ENCODE measurements around the gene GPHN. TPM values are rescaled to one million over a fixed set of nuclear protein-coding genes. Genes with fewer than 3 reads are reported as not detected.

GPHN gene
- total and polyA plus RNA-seq, 2 of the 8 experiments (the other 6 are each of a cell fraction or from before 2014, with no cell fraction given), result 6.0 to 16.0 TPM

- no peak overlapping the region for H3K56ac ChIP-seq (replicated peaks; ENCODE audit: insufficient read length, low read depth, low read length)
- no peak for FAIRE-seq
- no peaks in the 10 kb centered on the region for H3K23me2 ChIP-seq (ENCODE audit: low read depth, low read length)
- no peak overlapping the region for H2AK5ac ChIP-seq (ENCODE audit: low read depth, low read length)
- no peak overlapping the region for H3K9ac ChIP-seq (replicated peaks in 1 of 4; ENCODE audit: extremely low read depth in 1 of 4, low read depth in 3 of 4, low read length in 3 of 4)
- no peak overlapping the region for H3K4ac ChIP-seq (replicated peaks; ENCODE audit: insufficient read length, low read depth, low read length)
- TF ChIP-seq CBX8 (IDR thresholded peaks at IDR 0.05; ENCODE audit: borderline replicate concordance, low read depth, low read length) (no peak), E2F6 (IDR thresholded peaks at IDR 0.05) (no peak), SP2 (IDR thresholded peaks at IDR 0.05; ENCODE audit: low read length) (no peak), RBBP5 (IDR thresholded peaks at IDR 0.05; ENCODE audit: borderline replicate concordance, low read depth, low read length) (no peak), POLR2AphosphoS5 (IDR thresholded peaks at IDR 0.05; ENCODE audit: low read depth, low read length) (no peak), SIN3A (conservative IDR thresholded peaks at IDR 0.05 in 1 of 2, IDR thresholded peaks at IDR 0.05 in 1 of 2; ENCODE audit: low read depth in 1 of 2, low read length in 2 of 2) (no peak), PHF8 (conservative IDR thresholded peaks at IDR 0.05; ENCODE audit: low read depth, low read length) (no peak), TAF7 (optimal IDR thresholded peaks at IDR 0.05; ENCODE audit: borderline replicate concordance, low read depth, low read length) (no peak), TCF12 (IDR thresholded peaks at IDR 0.05; ENCODE audit: low read depth, low read length) (no peak), EZH2 (IDR thresholded peaks at IDR 0.05; ENCODE audit: low read depth, low read length, severe bottlenecking) (no peak), POU5F1 (IDR thresholded peaks at IDR 0.05; ENCODE audit: low read depth, low read length) (no peak), ZNF274 (IDR thresholded peaks at IDR 0.05; ENCODE audit: borderline replicate concordance, extremely low read depth, low read length) (no peak)
- DNase-seq (ENCODE audit: low read depth in 1 of 2, low spot score in 2 of 2), result no peak
- H4K91ac ChIP-seq (replicated peaks; ENCODE audit: insufficient read length, low read length), result no peak overlapping the region
- no peak overlapping the region for H4K5ac ChIP-seq (ENCODE audit: insufficient read length, low read depth, low read length)
- H3K9me3 ChIP-seq (ENCODE audit: insufficient read depth in 2 of 2, low read depth in 1 of 2, low read length in 1 of 2), result no peaks in the 10 kb centered on the region
- no peak overlapping the region for H3K4me3 ChIP-seq (ENCODE audit: extremely low read depth in 1 of 4, insufficient read depth in 2 of 4, low read depth in 3 of 4, low read length in 4 of 4)
- WGBS, 2 experiments (ENCODE audit: extremely low coverage in 1 of 2, insufficient coverage in 1 of 2, insufficient read length in 1 of 2, insufficient replicate concordance in 2 of 2, low coverage in 1 of 2, low lambda C conversion rate in 2 of 2, missing lambda C conversion rate in 1 of 2), result 98% methylated on average over 2 of the region's 2 CpGs; no CpG with 5 or more reads in 1 of the 2 experiments
- no peak overlapping the region for H2BK12ac ChIP-seq (ENCODE audit: low read depth, low read length)
- H3K18ac ChIP-seq (ENCODE audit: extremely low read depth, low read length), result no peak overlapping the region
- H2BK120ac ChIP-seq (replicated peaks; ENCODE audit: low read depth, low read length), result no peak overlapping the region
- no peaks in the 10 kb centered on the region for H3K79me1 ChIP-seq (ENCODE audit: low read depth, low read length)
- no peak overlapping the region for H3K27ac ChIP-seq (ENCODE audit: low read depth, low read length)
- no peaks in the 10 kb centered on the region for H3K36me3 ChIP-seq (ENCODE audit: control insufficient read depth in 2 of 4, insufficient read depth in 4 of 4, low read length in 3 of 4)
- ChIA-PET CTCF (ENCODE audit: partially characterized antibody) (no interaction called here), POLR2A (ENCODE audit: partially characterized antibody) (no interaction called here)
- H2BK15ac ChIP-seq (ENCODE audit: low read length), result no peak overlapping the region
- no peak overlapping the region for H2BK20ac ChIP-seq (ENCODE audit: low read length)
- no peak overlapping the region for H4K8ac ChIP-seq (ENCODE audit: extremely low read depth, insufficient read depth, low read length)
- H3K27me3 ChIP-seq (replicated peaks in 1 of 4; ENCODE audit: control insufficient read depth in 3 of 4, extremely low read depth in 1 of 4, insufficient read depth in 3 of 4, low read length in 3 of 4), result no peaks in the 10 kb centered on the region
- no peak overlapping the region for H2AFZ ChIP-seq (ENCODE audit: low read length)
- H2BK5ac ChIP-seq (ENCODE audit: low read depth, low read length), result no peak overlapping the region
- H3K23ac ChIP-seq (ENCODE audit: insufficient read length), result no peak overlapping the region
- H4K20me1 ChIP-seq (replicated peaks in 1 of 2; ENCODE audit: control insufficient read depth in 1 of 2, insufficient read depth in 2 of 2, low read length in 2 of 2), result no peaks in the 10 kb centered on the region
- H3K79me2 ChIP-seq (ENCODE audit: control insufficient read depth in 1 of 2, insufficient read depth in 2 of 2, low read length in 2 of 2), result no peaks in the 10 kb centered on the region
- H3K4me2 ChIP-seq (ENCODE audit: insufficient read depth in 1 of 2, low read depth in 2 of 2, low read length in 2 of 2), result no peak overlapping the region
- no peak overlapping the region for H3K14ac ChIP-seq (ENCODE audit: insufficient read length)
- H3K4me1 ChIP-seq (replicated peaks in 1 of 4; ENCODE audit: control insufficient read depth in 3 of 4, insufficient read depth in 4 of 4, low read length in 3 of 4), result no peaks in the 10 kb centered on the region
These were observed 325.9 kb downstream of the GPHN start for GRCh38 chr14:66833816-66834215.

Data from H1 (cell line).